ENCODE results near the gene PALM. TPM values are rescaled to one million over a fixed set of nuclear protein-coding genes. Genes with fewer than 3 reads are reported as not detected.

PALM gene
- total and polyA plus RNA-seq, 10 of the 15 experiments (the other 5 are each of a cell fraction or from before 2014, with no cell fraction given): 0.09 to 0.95 (median 0.23) TPM; not detected in 2

GRCh38 chr19:709965-710571 is 1.3 kb downstream of the PALM start:
- Histone ChIP-seq H2AFZ (ENCODE audit: control insufficient read depth, low read depth, low read length) (no peak overlapping the region), H3K4me2 (ENCODE audit: control insufficient read depth, insufficient read depth) (no peak overlapping the region), H3K36me3 (ENCODE audit: control insufficient read depth in 2 of 2, insufficient read depth in 2 of 2, low read length in 1 of 2) (no peaks in the 10 kb centered on the region), H3K4me1 (ENCODE audit: control insufficient read depth, insufficient read depth, low read length) (no peaks in the 10 kb centered on the region), H4K20me1 (ENCODE audit: control insufficient read depth, insufficient read depth) (no peaks in the 10 kb centered on the region), H3K4me3 (no peak overlapping the region), H3K79me2 (ENCODE audit: control insufficient read depth, insufficient read depth, low read length) (no peaks in the 10 kb centered on the region), H3K9me3 (replicated peaks; ENCODE audit: control insufficient read depth, insufficient read depth, low read length) (no peaks in the 10 kb centered on the region), H3K9ac (ENCODE audit: control insufficient read depth, insufficient read depth, low read length) (no peak overlapping the region), H3K27me3 (replicated peaks in 1 of 2; ENCODE audit: control insufficient read depth in 2 of 2, insufficient read depth in 2 of 2, low read length in 1 of 2) (peaks cover 0 to 2% of the 10 kb centered on the region in 2 experiments; a peak in 2 of 4 replicates), H3K27ac (ENCODE audit: control insufficient read depth, insufficient read depth) (no peak overlapping the region)
- ChIA-PET SMC1A (ENCODE audit: uncharacterized antibody, unreplicated experiment) (no interaction called here), CTCF (interaction anchor here (0.9 kb wide), 1 partner anchor 24 kb away, joined by 3 read pairs; no protein-coding TSS in a partner anchor), POLR2A (no interaction called here), RAD21 (ENCODE audit: unreplicated experiment) (no interaction called here)
- DNase-seq (ENCODE audit: low read depth, low spot score) (no peak), ATAC-seq (no peak), FAIRE-seq (no peak)
- whole genome bisulfite sequencing (ENCODE audit: insufficient coverage, insufficient replicate concordance, low lambda C conversion rate, missing lambda C conversion rate): 31% methylated on average over 24 of the region's 27 CpGs
- intact Hi-C loops (cut with micrococcal nuclease; ENCODE audit: unreplicated experiment) (no loop called here), in situ Hi-C loops (cut with MboI) (no loop called here)
- no TSS peak for BruUV-seq (replicated peaks)
- TF ChIP-seq POLR2AphosphoS5 (IDR thresholded peaks at IDR 0.05; ENCODE audit: low read length) (no peak), BCL11A (IDR thresholded peaks at IDR 0.05; ENCODE audit: low read depth, low read length) (no peak), ZNF24 (IDR thresholded peaks at IDR 0.05) (no peak), GABPA (IDR thresholded peaks at IDR 0.05; ENCODE audit: low read depth) (no peak), PBX3 (IDR thresholded peaks at IDR 0.05; ENCODE audit: insufficient replicate concordance, low read depth, low read length) (no peak), NBN (IDR thresholded peaks at IDR 0.05) (no peak), NKRF (conservative IDR thresholded peaks at IDR 0.05) (no peak), SMC3 (IDR thresholded peaks at IDR 0.05; ENCODE audit: borderline replicate concordance, low read length) (no peak), ZSCAN29 (IDR thresholded peaks at IDR 0.05) (no peak), ZBTB40 (IDR thresholded peaks at IDR 0.05; ENCODE audit: borderline replicate concordance) (no peak)
